NB4 (cell line): ENCODE data around the gene NWD2.

ENCODE experiments used
- CTCF ChIP-seq: IDR thresholded peaks from one replicate; pipeline ENCODE4 v1.5.1; 2012; ENCODE audit warnings: low read depth, low read length
- MAX ChIP-seq: IDR thresholded peaks from 2 replicates; pipeline ENCODE4 v1.6.1; 2011; ENCODE audit warnings: low read depth, low read length

- no peak for TF ChIP-seq MAX
- TF ChIP-seq CTCF = no peak
Measured at GRCh38 chr4:37225778-37226177, 18.8 kb upstream of the NWD2 start.
